GM12875 (cell line): ENCODE measurements around the gene FAM50A.

Experiments used
- H3K4me3 ChIP-seq: one replicate; pipeline ENCODE4 v1.5.1; 2011; ENCODE audit warnings: low read depth, low read length, control low read depth
- CTCF ChIP-seq: IDR thresholded peaks from 2 replicates; pipeline ENCODE4 v1.5.1; 2011; ENCODE audit warnings: low read depth, mild to moderate bottlenecking, control low read depth, inconsistent platforms, low read length, moderate library complexity, borderline replicate concordance; ENCODE audit not compliant: insufficient read depth

Gene FAM50A

GRCh38 chrX:154430916-154431315, 13.0 kb upstream of the FAM50A start:
- no peak overlapping the region for H3K4me3 ChIP-seq
- no peak for TF ChIP-seq CTCF

GRCh38 chrX:154431341-154431740, 12.6 kb upstream of the FAM50A start:
- no peak for TF ChIP-seq CTCF
- no peak overlapping the region for H3K4me3 ChIP-seq

- TF ChIP-seq CTCF, result no peak
- H3K4me3 ChIP-seq, result no peak overlapping the region
Observed at GRCh38 chrX:154432210-154432609, 11.7 kb upstream of the FAM50A start.

GRCh38 chrX:154433605-154434004, 10.3 kb upstream of the FAM50A start:
- H3K4me3 ChIP-seq, result no peak overlapping the region
- TF ChIP-seq CTCF, result no peak

- no peak overlapping the region for H3K4me3 ChIP-seq
- TF ChIP-seq CTCF, result no peak
Observed at GRCh38 chrX:154434394-154435168, 9.4 kb upstream of the FAM50A start.

- TF ChIP-seq CTCF, result no peak
- H3K4me3 ChIP-seq, result no peak overlapping the region
Observed at GRCh38 chrX:154435171-154435733, 8.7 kb upstream of the FAM50A start.

GRCh38 chrX:154436374-154436982, 7.5 kb upstream of the FAM50A start:
- no peak for TF ChIP-seq CTCF
- H3K4me3 ChIP-seq, result peak overlapping the region; percentile 82
